GM20431 (cell line): Measurements from ENCODE around the gene SH3BP5L.

Source experiments
- in situ Hi-C: fragments of 300-500 bp; cut with MseI, MboI; formaldehyde crosslinking; loops from one replicate; pipeline ENCODE4 v1.15.0; 2020; ENCODE audit warnings: low sequenced_read_pairs; ENCODE audit not compliant: unreplicated experiment

The SH3BP5L gene

DNA sequence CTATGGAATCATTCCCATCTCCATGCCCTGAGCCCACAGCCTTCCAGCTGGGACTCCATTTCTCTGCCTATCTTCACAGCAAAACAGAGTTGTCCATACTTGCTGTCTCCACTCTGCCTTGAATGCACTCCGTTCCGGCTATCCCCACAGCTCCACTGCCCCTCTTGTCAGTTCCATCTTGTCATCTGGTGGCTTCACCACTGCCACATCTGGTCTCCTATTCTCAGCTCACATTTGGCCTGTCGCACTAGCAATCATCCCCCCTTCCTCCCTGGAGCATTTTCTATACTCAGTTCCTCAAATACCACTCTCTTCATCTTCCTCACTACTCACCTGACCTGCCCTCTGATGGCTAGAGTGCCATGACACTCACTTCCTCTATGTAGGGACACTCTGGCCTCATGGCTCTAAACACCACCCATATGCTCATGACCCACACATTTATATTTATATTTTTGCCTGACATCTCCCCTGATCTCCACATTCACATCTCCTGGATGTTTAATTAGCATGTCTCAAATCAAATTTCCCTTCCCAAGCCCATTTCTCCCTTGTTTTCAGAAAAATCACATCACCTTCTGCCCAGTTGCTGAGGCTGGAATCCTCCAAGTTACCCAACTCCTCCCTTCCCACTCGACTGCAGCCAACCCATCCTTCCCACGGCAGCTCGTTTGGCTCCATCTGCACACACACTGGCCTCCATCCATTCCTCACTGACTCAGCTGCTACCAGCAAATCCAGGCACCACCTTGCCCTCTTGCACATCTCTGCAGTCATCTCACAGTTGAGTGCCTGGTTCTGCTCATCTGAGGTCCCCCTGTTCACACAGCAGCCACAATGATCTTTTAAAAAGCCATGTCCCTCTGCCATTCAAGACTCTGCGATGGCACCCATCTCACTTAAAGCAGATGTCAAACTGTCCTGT lies 27.0 kb upstream of the SH3BP5L start:
- in situ Hi-C loops: no loop called here

DNA sequence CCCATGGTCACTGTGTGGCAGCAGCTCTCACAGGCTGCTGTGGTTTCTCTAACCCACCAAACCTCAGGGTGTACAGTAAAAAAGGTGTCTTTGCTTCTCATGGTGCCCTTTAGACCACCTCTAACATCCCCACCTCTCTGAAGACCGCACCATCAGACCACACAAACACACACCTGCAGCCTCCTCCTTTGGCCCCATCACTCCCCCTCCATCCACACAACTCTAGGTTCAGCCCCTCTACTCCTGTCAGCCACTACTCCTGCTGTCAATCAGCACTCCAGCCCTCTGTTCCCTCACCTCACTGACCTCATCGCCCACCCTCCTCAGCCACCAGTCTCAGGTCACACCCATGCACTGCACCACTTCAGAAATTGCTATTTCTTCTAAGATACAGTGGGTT lies 25.7 kb upstream of the SH3BP5L start:
- in situ Hi-C loops: no loop called here

DNA sequence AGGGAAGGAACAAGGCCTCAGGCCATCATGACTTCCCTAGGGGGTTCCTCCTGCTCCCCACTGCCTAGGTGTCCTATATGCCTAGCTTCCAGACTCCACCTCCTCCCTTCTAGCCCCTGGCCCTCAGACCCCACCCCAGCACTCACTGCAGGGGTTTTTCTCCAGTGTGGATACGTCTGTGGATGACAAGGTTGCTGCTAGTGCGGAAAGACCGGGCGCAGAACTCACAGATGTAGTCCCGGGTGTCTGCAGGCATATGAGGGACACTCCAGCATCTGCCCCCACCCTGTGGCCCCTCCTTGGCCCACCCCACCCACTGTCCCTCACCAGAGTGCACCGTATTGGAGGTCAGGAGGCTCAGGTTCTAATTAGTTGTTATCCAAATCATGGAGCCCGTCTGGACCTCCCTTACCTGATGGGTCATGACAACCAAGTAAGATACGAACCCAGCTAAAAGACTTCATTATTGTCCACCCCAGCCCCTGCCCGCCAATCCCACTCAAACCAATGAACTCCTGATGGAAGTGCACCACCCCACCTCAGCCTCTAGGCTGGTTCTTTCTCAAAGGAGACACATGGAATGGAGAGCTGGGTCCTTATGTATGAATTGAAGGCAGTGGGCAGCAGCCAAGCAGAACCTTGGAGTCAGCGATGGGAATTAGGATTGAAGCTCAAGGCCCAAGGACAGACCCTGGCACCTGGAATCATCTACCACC lies 25.0 kb upstream of the SH3BP5L start:
- in situ Hi-C loops: no loop called here

GRCh38 chr1:248850124-248850523 lies 24.4 kb upstream of the SH3BP5L start:
- in situ Hi-C loops: no loop called here

DNA sequence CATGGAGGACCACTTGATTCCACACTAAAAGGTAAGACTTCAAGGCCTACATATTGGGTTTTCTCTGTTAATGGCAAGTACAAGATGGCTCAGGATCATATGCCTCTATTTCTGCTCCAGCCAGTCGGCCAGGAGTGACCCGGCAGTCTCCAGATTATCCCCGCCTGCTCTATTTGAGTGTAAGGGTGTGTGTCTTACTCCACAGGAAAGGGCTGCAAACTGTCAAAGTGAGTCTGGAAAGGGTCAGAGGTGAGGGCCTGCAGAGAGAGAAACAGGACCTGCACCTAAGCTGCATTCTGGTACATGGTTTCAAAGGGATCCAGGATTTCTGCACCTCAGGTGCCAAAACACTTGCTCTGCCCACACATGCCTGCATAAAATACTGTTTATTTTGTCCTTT lies 23.9 kb upstream of the SH3BP5L start:
- in situ Hi-C loops: no loop called here

- in situ Hi-C loops: no loop called here
These were observed 23.4 kb upstream of the SH3BP5L start for GRCh38 chr1:248849152-248849551.

DNA sequence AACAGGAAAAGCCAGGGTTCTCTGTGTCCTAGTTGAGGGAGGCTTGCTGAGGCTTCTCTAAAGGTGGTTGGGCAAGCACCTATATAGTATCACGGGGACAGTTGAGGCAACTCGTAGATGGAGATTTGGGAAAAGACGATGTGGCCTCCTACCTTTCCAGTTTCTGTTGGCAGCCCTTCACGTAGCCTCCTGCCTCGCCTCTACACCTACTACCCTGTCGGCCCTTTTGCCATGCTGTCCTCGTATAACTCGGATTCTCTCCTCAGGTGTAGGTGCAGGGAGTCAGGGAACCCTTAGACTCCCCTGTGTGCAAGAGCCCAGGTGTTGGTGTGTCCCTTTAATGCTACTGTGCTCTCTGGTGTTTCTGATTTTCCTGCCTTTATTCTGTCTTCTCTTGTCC lies 22.9 kb upstream of the SH3BP5L start:
- in situ Hi-C loops: no loop called here

GRCh38 chr1:248847956-248848561 lies 22.3 kb upstream of the SH3BP5L start:
- in situ Hi-C loops: no loop called here

- in situ Hi-C loops: no loop called here
These were observed 21.7 kb upstream of the SH3BP5L start for GRCh38 chr1:248847181-248847955.

DNA sequence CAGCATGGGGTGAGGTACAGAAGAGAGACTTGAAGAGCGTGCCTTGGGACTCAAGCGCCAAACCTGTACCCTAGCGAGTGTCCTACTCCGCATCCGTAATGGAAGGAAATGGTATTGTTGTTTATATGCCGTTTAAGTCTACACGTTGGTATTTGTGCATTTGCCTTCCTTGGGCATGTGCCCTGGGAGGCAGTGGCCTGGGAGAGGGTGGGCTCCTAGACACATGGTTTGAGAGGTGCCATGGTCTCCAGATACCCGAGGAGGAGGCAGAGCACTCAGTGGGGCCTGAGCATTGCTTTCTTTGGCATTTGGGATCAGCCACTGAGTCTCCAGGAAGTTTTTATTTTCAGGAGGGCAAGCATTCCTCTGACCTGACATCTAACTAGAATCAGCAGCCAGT lies 18.8 kb upstream of the SH3BP5L start:
- in situ Hi-C loops: no loop called here

- in situ Hi-C loops: no loop called here
These were observed 18.0 kb upstream of the SH3BP5L start for GRCh38 chr1:248843687-248844086.

DNA sequence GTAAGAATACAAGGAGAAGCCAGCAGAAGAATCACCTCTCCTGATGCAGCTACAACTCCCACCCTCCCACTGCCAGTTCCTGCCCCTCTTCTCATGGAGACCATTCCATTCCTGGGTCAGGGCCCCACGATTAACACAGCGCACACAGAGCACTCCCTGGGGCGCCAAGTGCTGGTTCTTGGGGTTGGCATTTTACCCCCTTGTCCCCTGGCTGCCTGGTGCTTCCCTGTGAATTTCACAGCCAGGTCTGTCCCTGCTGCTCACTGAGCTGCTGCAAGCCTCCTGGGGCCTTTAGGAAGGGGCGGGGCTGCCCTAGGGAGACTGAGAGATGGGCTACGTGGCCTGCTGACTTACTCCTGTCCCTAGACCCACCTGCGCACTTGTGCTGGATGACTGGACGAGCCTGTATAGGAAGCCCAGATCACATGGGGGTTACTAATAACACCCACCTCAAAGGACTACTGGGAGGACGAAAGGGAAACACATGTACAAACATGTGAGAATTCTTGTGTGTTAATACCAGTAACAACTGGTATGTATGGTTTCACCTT lies 17.1 kb upstream of the SH3BP5L start:
- in situ Hi-C loops: no loop called here

GRCh38 chr1:248841702-248842395 lies 16.1 kb upstream of the SH3BP5L start:
- in situ Hi-C loops: no loop called here

DNA sequence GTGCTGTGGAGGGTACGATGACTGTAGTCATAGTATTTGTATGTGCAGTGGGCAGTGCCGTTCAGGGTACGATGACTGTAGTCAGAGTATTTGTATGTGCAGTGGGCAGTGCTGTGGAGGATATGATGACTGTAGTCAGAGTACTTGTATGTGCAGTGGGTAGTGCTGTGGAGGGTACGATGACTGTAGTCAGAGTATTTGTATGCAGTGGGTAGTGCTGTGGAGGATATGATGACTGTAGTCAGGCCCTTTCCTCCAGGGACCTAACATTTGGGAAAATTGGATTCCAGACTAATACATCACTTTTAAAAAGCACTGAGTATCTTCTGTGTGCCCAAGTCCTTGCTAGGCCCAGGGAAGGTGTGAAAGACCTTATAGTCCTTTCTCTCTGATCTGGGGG lies 15.2 kb upstream of the SH3BP5L start:
- in situ Hi-C loops: no loop called here

- in situ Hi-C loops: no loop called here
These were observed 13.4 kb upstream of the SH3BP5L start for GRCh38 chr1:248839168-248839555.

DNA sequence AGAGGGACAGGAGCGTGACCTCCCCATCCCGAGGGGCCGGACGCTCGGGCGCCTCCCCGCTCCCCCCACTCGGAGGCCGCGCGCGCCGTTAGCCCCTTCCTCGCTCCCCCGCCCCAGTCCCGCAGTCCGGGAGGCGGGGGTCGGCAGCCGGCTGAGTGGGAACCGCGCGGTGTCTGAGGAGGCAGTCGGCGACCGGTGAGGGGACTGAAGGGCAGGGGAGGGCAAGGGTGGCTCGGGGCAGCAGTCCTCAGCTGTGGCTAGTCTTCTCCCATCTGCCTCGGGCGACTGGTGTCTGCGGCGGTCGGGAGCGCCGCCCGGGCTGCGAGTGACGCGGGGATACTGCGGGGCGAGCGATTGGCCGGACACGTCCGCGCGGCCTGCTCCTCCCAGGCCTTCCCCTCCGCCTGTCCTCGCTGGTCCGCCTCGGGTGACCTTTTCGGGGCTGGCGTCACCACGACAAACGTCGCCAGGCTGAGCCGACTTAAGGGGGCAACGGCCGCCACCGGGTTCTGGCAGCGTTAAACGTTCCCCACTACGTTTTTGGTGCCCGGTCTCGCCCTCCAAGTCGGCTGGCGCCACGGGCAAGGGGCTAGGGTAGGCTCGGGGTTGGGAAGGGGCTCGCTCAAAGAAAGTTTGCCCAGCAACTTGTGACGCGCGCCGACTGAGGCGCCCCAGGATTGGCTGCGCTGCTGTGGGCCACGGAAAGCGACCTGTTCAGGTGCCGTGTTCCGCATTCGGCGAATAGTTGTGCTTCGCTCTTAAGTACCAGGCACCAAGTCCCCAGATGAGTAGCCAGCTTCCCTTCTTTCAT lies 12.8 kb upstream of the SH3BP5L start:
- in situ Hi-C loops: no loop called here

DNA sequence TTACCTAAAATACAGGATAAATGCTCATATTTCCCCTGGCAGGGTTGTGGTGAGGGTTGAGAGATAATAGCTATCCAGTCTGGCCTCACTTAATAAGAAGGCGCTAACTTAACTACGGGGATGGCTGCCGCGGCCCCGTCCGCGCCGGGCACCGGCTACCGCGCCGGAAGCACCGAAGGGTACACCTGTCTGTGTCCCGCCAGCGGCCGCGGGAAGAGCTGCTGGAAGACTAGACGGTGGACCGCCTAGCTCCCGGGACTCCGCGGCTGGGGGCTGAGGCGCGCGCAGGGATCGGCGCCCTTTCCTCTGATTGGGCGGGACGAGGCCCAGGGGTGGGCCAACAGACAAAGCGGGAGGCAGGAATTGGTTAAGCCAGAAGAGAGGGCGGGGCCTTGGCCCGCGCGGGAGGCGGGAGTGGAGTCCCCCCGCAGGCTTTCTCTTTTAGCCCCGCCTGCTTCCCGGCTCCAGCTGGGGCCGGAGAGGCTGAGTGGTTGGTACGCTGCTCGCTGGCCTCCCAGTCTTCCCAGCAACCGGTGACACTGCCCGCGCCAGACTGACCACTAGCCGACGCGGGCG lies 12.2 kb upstream of the SH3BP5L start, which contains the start of gene ZNF672:
ZNF672 (plus strand) TSS at position 444 of the 576 bp plus-strand sequence. CDS start 9,051 bp downstream, outside the sequence.
- in situ Hi-C loops: no loop called here
